ENCODE measurements around the gene EMILIN1.

The EMILIN1 gene

GRCh38 chr2:27078267-27079194 lies at the start of gene EMILIN1:
Gene EMILIN1, plus strand, starts transcription at chr2:27078615. Its CDS starts 451 bp downstream, at chr2:27079066.
- DNase-seq (ENCODE audit: low read depth), result peak; percentile 58

GRCh38 chr2:27029051-27029450 lies 49.4 kb upstream of the EMILIN1 start:
- no peak for DNase-seq (ENCODE audit: low read depth)

- DNase-seq (ENCODE audit: low read depth), result peak; percentile 40
Measured at GRCh38 chr2:27032495-27033252, 45.7 kb upstream of the EMILIN1 start, which contains the start of gene TMEM214. Gene TMEM214, plus strand, starts transcription at chr2:27032965. Its CDS starts 51 bp downstream, at chr2:27033016.

GRCh38 chr2:27033253-27033852 lies 45.1 kb upstream of the EMILIN1 start:
- DNase-seq (ENCODE audit: low read depth), result no peak

- DNase-seq (ENCODE audit: low read depth), result no peak
Measured at GRCh38 chr2:27038012-27038411, 40.4 kb upstream of the EMILIN1 start.

GRCh38 chr2:27038631-27039339 lies 39.6 kb upstream of the EMILIN1 start:
- no peak for DNase-seq (ENCODE audit: low read depth)

- DNase-seq (ENCODE audit: low read depth), result no peak
Measured at GRCh38 chr2:27039426-27039825, 39.0 kb upstream of the EMILIN1 start.

GRCh38 chr2:27039871-27040270 lies 38.5 kb upstream of the EMILIN1 start:
- no peak for DNase-seq (ENCODE audit: low read depth)

GRCh38 chr2:27040282-27040681 lies 38.1 kb upstream of the EMILIN1 start:
- no peak for DNase-seq (ENCODE audit: low read depth)

- no peak for DNase-seq (ENCODE audit: low read depth)
Measured at GRCh38 chr2:27041752-27042151, 36.7 kb upstream of the EMILIN1 start.

GRCh38 chr2:27042159-27042661 lies 36.2 kb upstream of the EMILIN1 start:
- no peak for DNase-seq (ENCODE audit: low read depth)

- DNase-seq (ENCODE audit: low read depth), result no peak
Measured at GRCh38 chr2:27042985-27043634, 35.3 kb upstream of the EMILIN1 start.

GRCh38 chr2:27049422-27050280 lies 28.8 kb upstream of the EMILIN1 start:
- no peak for DNase-seq (ENCODE audit: low read depth)

GRCh38 chr2:27050281-27050995 lies 28.0 kb upstream of the EMILIN1 start:
- DNase-seq (ENCODE audit: low read depth), result peak; percentile 83

GRCh38 chr2:27050996-27051901 lies 27.2 kb upstream of the EMILIN1 start, which contains the start of gene AGBL5:
Gene AGBL5, plus strand, starts transcription at chr2:27051668. Its CDS starts 1,291 bp downstream, at chr2:27052959.
- DNase-seq (ENCODE audit: low read depth), result peak; percentile 70

GRCh38 chr2:27051902-27052645 lies 26.3 kb upstream of the EMILIN1 start:
- DNase-seq (ENCODE audit: low read depth), result no peak

- DNase-seq (ENCODE audit: low read depth), result no peak
Measured at GRCh38 chr2:27053321-27053720, 25.1 kb upstream of the EMILIN1 start.

All from non-pigmented ciliary epithelial cell (primary cell).